Measurements from ENCODE around the gene SLC35A5. TPM values are rescaled to one million over a fixed set of nuclear protein-coding genes. Genes with fewer than 3 reads are reported as not detected.

SLC35A5 gene
- total RNA-seq, 5 donors from 2014 or later (not counting 1 experiment from before 2014, with no cell fraction given), result 11.7 to 20.4 (median 16.3) TPM

Other genes starting within 250 kb of the SLC35A5 start
- 1 to 10 TPM; 1.3 to 4.6 (median 2.2) TPM for gene CD200, start 228.9 kb upstream of the SLC35A5 start, total RNA-seq
- 10 to 100 TPM; 11.5 to 16.9 (median 15.2) TPM for gene BTLA, start 62.6 kb upstream of the SLC35A5 start, total RNA-seq
- 10 to 100 TPM; 40.5 to 51.1 (median 49.0) TPM for gene ATG3, start 83 bp upstream of the SLC35A5 start, total RNA-seq
- under 1 TPM in 3 of 5 donors, not detected in 2; 0.55 to 0.66 (median 0.56) TPM for gene CCDC80, start 79.1 kb downstream of the SLC35A5 start, total RNA-seq

Measured in T-cell (primary cell).